ENCODE data around the gene PPP1R12C.

The PPP1R12C gene

DNA sequence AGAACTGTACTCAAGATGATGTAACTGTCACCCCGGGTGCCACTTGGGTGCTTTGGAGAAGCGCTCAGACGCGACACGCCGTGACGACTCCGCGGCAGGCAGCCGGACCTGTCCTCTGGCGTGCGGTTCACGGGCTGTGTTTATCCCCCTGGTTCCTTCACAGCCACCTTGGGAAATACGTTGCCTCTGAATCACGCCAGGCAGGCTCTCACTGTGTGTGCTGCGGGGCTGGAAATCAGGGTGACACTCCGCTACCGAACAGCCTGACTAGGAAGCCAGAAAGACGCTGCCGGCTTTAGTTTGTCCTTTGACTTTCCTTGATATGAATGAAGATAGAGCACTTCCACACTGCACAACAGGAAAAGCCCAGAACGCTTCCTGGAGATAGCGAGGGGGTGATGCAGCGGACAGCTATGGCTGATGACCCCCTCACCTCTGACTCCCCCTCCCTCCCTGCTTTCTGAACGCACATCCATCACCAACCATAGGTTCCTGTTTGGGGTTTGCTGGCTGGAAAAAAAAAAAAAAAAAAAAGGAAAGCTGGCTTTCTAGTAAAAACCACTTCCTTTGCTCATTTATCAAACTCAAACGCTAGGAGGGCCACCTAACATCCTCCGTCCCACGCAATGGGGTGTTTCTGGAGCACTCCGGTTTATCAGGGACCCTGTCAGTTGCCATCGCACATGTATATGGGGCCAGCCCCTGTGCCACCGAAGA, 75.7 kb downstream of the PPP1R12C start:
- no peak for DNase-seq

DNA sequence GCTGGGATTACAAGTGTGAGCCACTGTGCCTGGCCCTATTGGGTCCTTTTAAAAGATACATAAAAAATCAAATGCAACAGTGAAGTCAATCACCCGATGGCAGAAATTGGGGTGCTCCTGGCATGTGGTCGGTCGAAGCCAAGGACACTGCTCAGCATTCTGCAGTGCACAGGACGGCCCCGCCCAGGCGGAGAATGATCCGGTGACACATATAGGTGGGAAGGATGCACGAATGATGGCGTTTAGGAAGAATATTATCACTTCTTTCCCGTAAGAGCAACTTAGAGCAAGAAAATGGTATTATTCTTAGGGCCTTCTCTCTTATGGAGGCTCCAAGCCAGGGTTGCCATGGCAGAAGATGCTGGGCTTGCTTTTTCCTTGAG, 76.2 kb downstream of the PPP1R12C start:
- DNase-seq, result no peak
